ENCODE measurements around the gene SBDS. TPM values are rescaled to one million over a fixed set of nuclear protein-coding genes. Genes with fewer than 3 reads are reported as not detected.

SBDS gene
- total RNA-seq, 1 donor from 2014 or later, result 98.9 TPM

GRCh38 chr7:66961096-66961495, 34.3 kb downstream of the SBDS start:
- no peak for DNase-seq
- no peak overlapping the region for H3K27ac ChIP-seq
- no peaks in the 10 kb centered on the region for H3K4me1 ChIP-seq
- H3K4me3 ChIP-seq, result no peak overlapping the region
- ATAC-seq, result peak in 1 of 2 donors; percentile 36
- H3K27me3 ChIP-seq (ENCODE audit: low read depth), result no peaks in the 10 kb centered on the region
- TF ChIP-seq, protein P1, sequence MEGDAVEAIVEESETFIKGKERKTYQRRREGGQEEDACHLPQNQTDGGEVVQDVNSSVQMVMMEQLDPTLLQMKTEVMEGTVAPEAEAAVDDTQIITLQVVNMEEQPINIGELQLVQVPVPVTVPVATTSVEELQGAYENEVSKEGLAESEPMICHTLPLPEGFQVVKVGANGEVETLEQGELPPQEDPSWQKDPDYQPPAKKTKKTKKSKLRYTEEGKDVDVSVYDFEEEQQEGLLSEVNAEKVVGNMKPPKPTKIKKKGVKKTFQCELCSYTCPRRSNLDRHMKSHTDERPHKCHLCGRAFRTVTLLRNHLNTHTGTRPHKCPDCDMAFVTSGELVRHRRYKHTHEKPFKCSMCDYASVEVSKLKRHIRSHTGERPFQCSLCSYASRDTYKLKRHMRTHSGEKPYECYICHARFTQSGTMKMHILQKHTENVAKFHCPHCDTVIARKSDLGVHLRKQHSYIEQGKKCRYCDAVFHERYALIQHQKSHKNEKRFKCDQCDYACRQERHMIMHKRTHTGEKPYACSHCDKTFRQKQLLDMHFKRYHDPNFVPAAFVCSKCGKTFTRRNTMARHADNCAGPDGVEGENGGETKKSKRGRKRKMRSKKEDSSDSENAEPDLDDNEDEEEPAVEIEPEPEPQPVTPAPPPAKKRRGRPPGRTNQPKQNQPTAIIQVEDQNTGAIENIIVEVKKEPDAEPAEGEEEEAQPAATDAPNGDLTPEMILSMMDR (IDR thresholded peaks at IDR 0.05), result no peak
- no peaks in the 10 kb centered on the region for H3K9me3 ChIP-seq
- intact Hi-C loops (cut with DNase I), result no loop called here
- H3K36me3 ChIP-seq, result peaks cover 36% of the 10 kb centered on the region

- Histone ChIP-seq H3K4me3 (no peak overlapping the region), H3K4me1 (no peaks in the 10 kb centered on the region), H3K36me3 (peaks cover 46% of the 10 kb centered on the region), H3K27ac (no peak overlapping the region), H3K27me3 (ENCODE audit: low read depth) (no peaks in the 10 kb centered on the region), H3K9me3 (no peaks in the 10 kb centered on the region)
- intact Hi-C loops (cut with DNase I), result no loop called here
- ATAC-seq, result no peak
- DNase-seq, result no peak
- TF ChIP-seq, protein P1 (IDR thresholded peaks at IDR 0.05), result no peak
Measured at GRCh38 chr7:66960192-66960591, 35.2 kb downstream of the SBDS start.

- no peak overlapping the region for H3K4me3 ChIP-seq
- no peak overlapping the region for H3K27ac ChIP-seq
- H3K9me3 ChIP-seq, result no peaks in the 10 kb centered on the region
- TF ChIP-seq, protein P1 (IDR thresholded peaks at IDR 0.05), result no peak
- ATAC-seq (no peak), DNase-seq (no peak)
- intact Hi-C loops (cut with DNase I), result no loop called here
- no peaks in the 10 kb centered on the region for H3K27me3 ChIP-seq (ENCODE audit: low read depth)
- peaks cover 60% of the 10 kb centered on the region for H3K36me3 ChIP-seq
- no peaks in the 10 kb centered on the region for H3K4me1 ChIP-seq
Measured at GRCh38 chr7:66958538-66959350, 36.6 kb downstream of the SBDS start.

DNA sequence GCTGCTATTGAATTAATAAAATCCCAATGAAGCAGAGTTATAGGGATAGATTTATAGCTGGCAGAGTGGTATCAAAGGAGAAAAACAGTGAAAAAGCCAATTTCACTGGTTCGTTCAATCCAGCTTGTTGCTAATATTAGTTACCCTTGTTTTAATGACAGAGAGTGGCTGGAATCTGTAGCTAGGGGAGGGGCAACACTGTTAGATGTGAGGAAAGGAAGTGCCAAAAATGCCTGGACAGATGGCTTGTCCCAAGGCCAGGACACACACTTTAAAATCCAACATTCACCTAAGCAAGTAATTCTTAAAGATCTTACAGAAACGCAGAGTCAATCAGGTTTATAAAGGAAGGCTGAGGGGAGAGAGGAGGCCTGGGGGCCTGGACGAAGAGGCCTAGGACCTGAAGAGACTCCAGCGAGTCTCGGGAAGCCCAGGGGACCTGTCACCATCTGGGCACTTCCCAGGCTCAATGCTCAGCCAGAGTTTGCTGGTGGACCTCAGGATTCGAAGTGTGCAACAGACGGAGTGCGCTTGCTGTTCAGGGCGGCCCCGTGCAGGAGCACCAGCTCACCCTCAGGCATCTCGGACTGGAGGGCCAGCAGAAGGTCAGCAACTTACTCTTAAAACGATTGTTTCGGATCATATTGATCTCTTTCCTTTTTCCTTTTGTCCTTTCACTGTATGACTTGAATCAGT, 37.6 kb downstream of the SBDS start:
- no peak for DNase-seq
- H3K36me3 ChIP-seq, result peaks cover 70% of the 10 kb centered on the region
- ATAC-seq, result no peak

GRCh38 chr7:66953044-66953427, 42.4 kb downstream of the SBDS start:
- H3K27me3 ChIP-seq (ENCODE audit: low read depth), result no peaks in the 10 kb centered on the region
- intact Hi-C loops (cut with DNase I), result no loop called here
- H3K9me3 ChIP-seq, result no peaks in the 10 kb centered on the region
- DNase-seq, result no peak
- H3K36me3 ChIP-seq, result peaks cover 100% of the 10 kb centered on the region
- ATAC-seq, result no peak
- no peaks in the 10 kb centered on the region for H3K4me1 ChIP-seq
- TF ChIP-seq, protein P1 (IDR thresholded peaks at IDR 0.05), result no peak
- no peak overlapping the region for H3K27ac ChIP-seq
- no peak overlapping the region for H3K4me3 ChIP-seq

More for the DNA sequence above, 37.6 kb downstream of the SBDS start:
- Histone ChIP-seq H3K4me3 (no peak overlapping the region), H3K27ac (no peak overlapping the region), H3K9me3 (no peaks in the 10 kb centered on the region), H3K27me3 (ENCODE audit: low read depth) (no peaks in the 10 kb centered on the region), H3K4me1 (no peaks in the 10 kb centered on the region)
- TF ChIP-seq, protein P1 (IDR thresholded peaks at IDR 0.05), result no peak
- intact Hi-C loops (cut with DNase I), result no loop called here
